T-helper 1 cell (primary cell): Measurements from ENCODE around the gene PPFIA3.

Experiments
- DNase-seq, 5 donors: peaks; one replicate each; pipeline ENCODE4 v3.0.0-alpha.2; 2012 to 2020

PPFIA3 gene

DNA sequence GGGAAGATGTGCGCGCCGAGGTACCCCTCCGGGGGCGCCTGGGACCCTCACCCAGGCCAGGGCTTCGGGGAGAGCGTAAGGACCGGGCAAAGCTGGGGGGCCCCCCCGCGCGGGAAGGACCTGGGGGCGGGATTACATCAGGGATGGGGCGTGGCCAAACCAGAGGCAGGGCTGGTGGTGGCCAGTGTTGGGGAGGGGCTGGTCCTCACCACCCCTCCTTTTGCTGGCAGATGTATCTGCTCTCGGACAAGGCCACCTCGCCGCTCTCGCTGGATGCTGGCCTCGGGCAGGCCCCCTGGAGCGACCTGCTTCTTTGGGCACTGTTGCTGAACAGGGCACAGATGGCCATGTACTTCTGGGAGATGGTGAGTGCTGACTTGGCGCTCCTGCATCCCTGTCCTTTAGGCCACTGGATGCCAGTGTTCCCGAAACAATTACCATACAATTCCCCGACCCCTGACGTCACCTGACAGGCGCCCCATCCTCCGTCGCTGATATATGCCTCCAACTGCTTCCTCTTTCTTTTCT, 63.6 kb downstream of the PPFIA3 start:
- DNase-seq: no peak

GRCh38 chr19:49186108-49186507, 66.8 kb downstream of the PPFIA3 start:
- DNase-seq: no peak

GRCh38 chr19:49188626-49189200, 69.4 kb downstream of the PPFIA3 start:
- DNase-seq: no peak

DNA sequence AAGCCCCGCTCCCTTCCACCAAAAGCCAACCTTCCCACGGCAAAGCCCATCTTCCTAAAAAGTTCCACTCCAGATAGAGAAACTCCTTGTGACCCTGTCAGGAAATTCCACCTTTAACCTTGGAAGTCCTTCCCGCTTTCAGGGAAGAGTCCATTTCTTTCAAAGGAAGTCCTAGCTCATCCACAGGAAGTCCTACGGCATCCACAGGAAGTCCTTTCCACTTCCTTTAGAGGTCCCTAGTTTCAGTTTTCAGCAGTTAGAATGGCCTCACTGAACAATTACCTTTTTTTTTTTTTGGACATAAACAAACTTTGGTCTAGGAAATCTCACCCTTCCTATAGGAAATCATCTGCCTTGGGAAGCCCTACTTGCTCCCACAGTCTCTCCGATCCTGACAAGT, 69.9 kb downstream of the PPFIA3 start:
- DNase-seq: no peak

DNA sequence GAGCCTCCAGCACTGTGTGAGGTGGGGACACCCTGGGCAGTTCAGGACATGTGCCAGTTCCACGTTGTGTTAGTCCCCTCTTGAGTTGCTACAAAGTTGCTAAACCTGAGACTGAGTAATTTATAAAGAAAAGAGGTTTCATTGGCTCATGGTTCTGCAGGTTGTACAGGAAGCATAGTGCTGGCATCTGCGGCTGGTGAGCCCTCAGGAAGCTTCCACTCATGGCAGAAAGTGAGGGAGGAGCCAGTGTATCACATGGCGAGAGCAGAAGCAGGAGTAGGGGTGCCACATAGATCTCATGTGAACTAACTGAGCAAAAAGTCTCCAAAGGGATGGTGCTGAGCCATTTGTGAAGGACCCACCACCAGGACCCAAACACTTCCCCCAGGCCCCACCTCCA, 71.4 kb downstream of the PPFIA3 start:
- DNase-seq: no peak

DNA sequence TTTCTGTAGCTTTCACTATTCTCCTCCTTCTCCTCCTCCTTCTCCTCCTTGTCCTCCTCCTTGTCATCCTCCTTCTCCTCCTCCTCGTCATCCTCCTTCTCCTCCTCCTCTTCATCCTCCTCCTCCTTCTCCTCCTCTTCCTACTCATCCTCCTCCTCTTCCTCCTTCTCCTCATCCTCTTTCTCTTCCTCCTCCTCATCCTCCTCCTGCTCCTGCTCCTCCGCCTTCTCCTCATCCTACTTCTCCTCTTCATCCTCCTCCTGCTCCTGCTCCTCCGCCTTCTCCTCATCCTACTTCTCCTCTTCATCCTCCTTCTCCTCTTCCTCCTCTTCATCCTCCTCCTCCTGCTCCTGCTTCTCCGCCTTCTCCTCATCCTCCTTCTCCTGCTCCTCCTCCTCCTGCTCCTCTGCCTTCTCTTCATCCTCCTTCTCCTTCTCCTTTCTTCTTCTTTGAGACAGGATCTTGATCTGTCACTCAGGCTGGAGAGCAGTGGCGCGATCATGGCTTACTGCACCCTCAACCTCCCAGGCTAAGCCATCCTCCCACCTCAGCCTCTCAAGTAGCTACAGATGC, 74.6 kb downstream of the PPFIA3 start:
- DNase-seq: no peak

DNA sequence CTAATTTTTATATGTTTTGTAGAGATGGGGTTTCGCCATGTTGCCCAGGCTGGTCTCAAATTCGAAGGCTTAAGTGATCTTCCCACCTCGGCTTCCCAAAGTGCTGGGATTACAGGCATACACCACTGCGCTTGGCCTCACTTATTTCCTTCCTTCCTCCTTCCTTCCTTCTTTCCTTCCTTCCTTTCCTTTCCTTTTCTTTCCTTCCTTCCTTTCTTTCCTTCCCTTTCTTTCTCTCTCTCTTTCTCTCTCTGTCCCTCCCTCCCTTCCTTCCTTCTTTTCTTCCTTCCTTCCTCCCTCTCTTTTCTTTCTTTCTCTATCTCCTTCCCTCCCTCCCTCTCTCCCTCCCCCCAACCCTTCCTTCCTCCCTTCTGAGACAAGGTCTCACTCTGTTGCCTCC, 75.1 kb downstream of the PPFIA3 start:
- DNase-seq: no peak

GRCh38 chr19:49196527-49197240, 77.3 kb downstream of the PPFIA3 start:
- DNase-seq: no peak

GRCh38 chr19:49200238-49200862, 81.0 kb downstream of the PPFIA3 start:
- no peak for DNase-seq
